ENCODE measurements around the gene TMEM271. TPM values are rescaled to one million over a fixed set of nuclear protein-coding genes. Genes with fewer than 3 reads are reported as not detected.

Gene TMEM271
- total RNA-seq, 1 donor from 2014 or later = 0.25 TPM

GRCh38 chr4:620201-620600 is 44.1 kb upstream of the TMEM271 start:
- TF ChIP-seq POLR2AphosphoS5 (IDR thresholded peaks at IDR 0.05; ENCODE audit: insufficient read depth in 1 of 2, low read depth in 1 of 2) (no peak), POLR2A (IDR thresholded peaks at IDR 0.05) (no peak)
- TF ChIP-seq, protein P1, sequence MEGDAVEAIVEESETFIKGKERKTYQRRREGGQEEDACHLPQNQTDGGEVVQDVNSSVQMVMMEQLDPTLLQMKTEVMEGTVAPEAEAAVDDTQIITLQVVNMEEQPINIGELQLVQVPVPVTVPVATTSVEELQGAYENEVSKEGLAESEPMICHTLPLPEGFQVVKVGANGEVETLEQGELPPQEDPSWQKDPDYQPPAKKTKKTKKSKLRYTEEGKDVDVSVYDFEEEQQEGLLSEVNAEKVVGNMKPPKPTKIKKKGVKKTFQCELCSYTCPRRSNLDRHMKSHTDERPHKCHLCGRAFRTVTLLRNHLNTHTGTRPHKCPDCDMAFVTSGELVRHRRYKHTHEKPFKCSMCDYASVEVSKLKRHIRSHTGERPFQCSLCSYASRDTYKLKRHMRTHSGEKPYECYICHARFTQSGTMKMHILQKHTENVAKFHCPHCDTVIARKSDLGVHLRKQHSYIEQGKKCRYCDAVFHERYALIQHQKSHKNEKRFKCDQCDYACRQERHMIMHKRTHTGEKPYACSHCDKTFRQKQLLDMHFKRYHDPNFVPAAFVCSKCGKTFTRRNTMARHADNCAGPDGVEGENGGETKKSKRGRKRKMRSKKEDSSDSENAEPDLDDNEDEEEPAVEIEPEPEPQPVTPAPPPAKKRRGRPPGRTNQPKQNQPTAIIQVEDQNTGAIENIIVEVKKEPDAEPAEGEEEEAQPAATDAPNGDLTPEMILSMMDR (IDR thresholded peaks at IDR 0.05) = no peak
- no peaks in the 10 kb centered on the region for H3K4me1 ChIP-seq
- no peaks in the 10 kb centered on the region for H3K27me3 ChIP-seq
- no peaks in the 10 kb centered on the region for H3K36me3 ChIP-seq
- H3K4me3 ChIP-seq = no peak overlapping the region
- H3K9me3 ChIP-seq = no peaks in the 10 kb centered on the region
- no peak overlapping the region for H3K27ac ChIP-seq
- intact Hi-C loops (cut with DNase I) = no loop called here
- no peak for DNase-seq (ENCODE audit: extremely low spot score in 2 of 2)

GRCh38 chr4:617644-618641 is 41.8 kb upstream of the TMEM271 start:
- Histone ChIP-seq H3K4me3 (no peak overlapping the region), H3K27me3 (no peaks in the 10 kb centered on the region), H3K36me3 (no peaks in the 10 kb centered on the region), H3K27ac (no peak overlapping the region), H3K4me1 (no peaks in the 10 kb centered on the region), H3K9me3 (no peaks in the 10 kb centered on the region)
- TF ChIP-seq POLR2AphosphoS5 (IDR thresholded peaks at IDR 0.05; ENCODE audit: insufficient read depth in 1 of 2, low read depth in 1 of 2) = no peak
- TF ChIP-seq, protein P1 (IDR thresholded peaks at IDR 0.05) = no peak
- intact Hi-C loops (cut with DNase I) = no loop called here
- no peak for DNase-seq (ENCODE audit: extremely low spot score in 2 of 2)

- DNase-seq (ENCODE audit: extremely low spot score in 2 of 2) = no peak
- Histone ChIP-seq H3K27ac (no peak overlapping the region), H3K4me1 (no peaks in the 10 kb centered on the region), H3K27me3 (no peaks in the 10 kb centered on the region), H3K36me3 (no peaks in the 10 kb centered on the region), H3K9me3 (no peaks in the 10 kb centered on the region), H3K4me3 (no peak overlapping the region)
- TF ChIP-seq POLR2A (IDR thresholded peaks at IDR 0.05) (no peak), POLR2AphosphoS5 (IDR thresholded peaks at IDR 0.05; ENCODE audit: insufficient read depth in 1 of 2, low read depth in 1 of 2) (no peak)
- TF ChIP-seq, protein P1 (IDR thresholded peaks at IDR 0.05) = no peak
- intact Hi-C loops (cut with DNase I) = no loop called here
Observed at GRCh38 chr4:616911-617643, 41.0 kb upstream of the TMEM271 start.

GRCh38 chr4:616091-616490 is 40.0 kb upstream of the TMEM271 start:
- Histone ChIP-seq H3K4me1 (no peaks in the 10 kb centered on the region), H3K4me3 (no peak overlapping the region), H3K36me3 (no peaks in the 10 kb centered on the region), H3K27ac (no peak overlapping the region), H3K27me3 (no peaks in the 10 kb centered on the region), H3K9me3 (no peaks in the 10 kb centered on the region)
- intact Hi-C loops (cut with DNase I) = no loop called here
- DNase-seq (ENCODE audit: extremely low spot score in 2 of 2) = no peak
- TF ChIP-seq, protein P1 (IDR thresholded peaks at IDR 0.05) = no peak
- TF ChIP-seq POLR2A (IDR thresholded peaks at IDR 0.05) (no peak), POLR2AphosphoS5 (IDR thresholded peaks at IDR 0.05; ENCODE audit: insufficient read depth in 1 of 2, low read depth in 1 of 2) (no peak)
